Loucy (cell line): ENCODE results near the gene PTPRK.

Source experiments
- H2AFZ ChIP-seq: fragments of 200-600 bp; sonication (generic); 2 replicates; pipeline ENCODE4 v1.6.0; 2016; ENCODE audit warnings: antibody characterized with exemption, mild to moderate bottlenecking, low read length, moderate library complexity
- H3F3A ChIP-seq: fragments of 200-600 bp; 2 replicates; pipeline ENCODE4 v1.6.0; 2016; ENCODE audit warnings: antibody characterized with exemption, low read depth, mild to moderate bottlenecking
- H3K27me3 ChIP-seq: fragments of 200-600 bp; sonication (generic); 2 replicates; pipeline ENCODE4 v1.6.1; 2014; ENCODE audit warnings: low read length, mild to moderate bottlenecking; ENCODE audit not compliant: insufficient read depth, poor library complexity, severe bottlenecking
- H3K36me3 ChIP-seq: fragments of 200-600 bp; sonication (generic); 2 replicates; pipeline ENCODE4 v1.6.1; 2016; ENCODE audit warnings: low read length; ENCODE audit not compliant: insufficient read depth
- H3K4me1 ChIP-seq: fragments of 200-600 bp; sonication (generic); 2 replicates; pipeline ENCODE4 v1.5.1; 2014; ENCODE audit warnings: low read length, mild to moderate bottlenecking; ENCODE audit not compliant: insufficient read depth, poor library complexity, severe bottlenecking
- H3K4me2 ChIP-seq: fragments of 200-600 bp; sonication (generic); 2 replicates; pipeline ENCODE4 v1.6.0; 2014; ENCODE audit warnings: antibody characterized with exemption, low read length, low read depth, mild to moderate bottlenecking; ENCODE audit not compliant: poor library complexity, severe bottlenecking
- H3K4me3 ChIP-seq: fragments of 200-600 bp; sonication (generic); 2 replicates; pipeline ENCODE4 v1.5.1; 2014; ENCODE audit warnings: low read length, mild to moderate bottlenecking, mixed read lengths; ENCODE audit not compliant: poor library complexity, severe bottlenecking
- H3K79me2 ChIP-seq: fragments of 200-600 bp; sonication (generic); 2 replicates; pipeline ENCODE4 v1.6.1; 2014; ENCODE audit warnings: low read length; ENCODE audit not compliant: insufficient read depth
- H3K9ac ChIP-seq: fragments of 200-600 bp; sonication (generic); 2 replicates; pipeline ENCODE4 v1.6.0; 2014; ENCODE audit warnings: mild to moderate bottlenecking, low read depth, low read length, moderate library complexity; ENCODE audit not compliant: poor library complexity, severe bottlenecking
- H3K9me2 ChIP-seq: fragments of 200-600 bp; sonication (generic); replicated peaks from 2 replicates; pipeline ENCODE4 v1.6.1; 2016; ENCODE audit warnings: low read depth, low read length, mixed read lengths
- H3K9me3 ChIP-seq: fragments of 200-600 bp; sonication (generic); 2 replicates; pipeline ENCODE4 v1.6.1; 2014; ENCODE audit warnings: mild to moderate bottlenecking, antibody characterized with exemption, low read length, low read depth; ENCODE audit not compliant: insufficient read depth
- H4K20me1 ChIP-seq: fragments of 200-600 bp; sonication (generic); 2 replicates; pipeline ENCODE4 v1.6.0; 2014; ENCODE audit warnings: antibody characterized with exemption, low read length, mild to moderate bottlenecking; ENCODE audit not compliant: insufficient read depth, poor library complexity, severe bottlenecking
- EZH2phosphoT487 ChIP-seq: fragments of 200-600 bp; IDR thresholded peaks from 2 replicates; pipeline ENCODE4 v1.6.1; 2018; ENCODE audit warnings: antibody characterized with exemption, mild to moderate bottlenecking, moderate library complexity, borderline replicate concordance
- TF ChIP-seq, protein P1 (sequence below): fragments of 200-600 bp; sonication (generic); conservative IDR thresholded peaks from 2 replicates; pipeline ENCODE4 v1.5.1; 2014; ENCODE audit warnings: mild to moderate bottlenecking, antibody characterized with exemption, low read length

Gene PTPRK

DNA sequence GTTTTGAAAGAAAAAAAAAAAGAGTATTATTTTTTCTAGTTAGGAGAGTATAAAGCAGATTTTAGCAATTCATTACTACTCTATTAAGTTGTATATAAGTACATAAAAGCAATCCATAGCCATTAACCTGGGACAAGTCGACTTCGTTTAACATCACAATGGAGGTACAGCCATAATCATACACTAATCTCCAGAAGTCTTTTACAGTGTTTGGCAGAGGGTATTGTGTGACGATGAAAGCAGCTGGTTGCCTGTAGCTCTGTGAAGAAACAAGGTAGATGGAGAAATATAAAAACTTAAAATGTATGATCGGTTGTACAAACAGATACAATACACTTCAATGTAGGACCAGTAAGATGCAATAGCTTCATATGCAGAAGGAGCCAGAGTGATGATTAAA is 543.6 kb downstream of the PTPRK start:
- Histone ChIP-seq H2AFZ (no peak overlapping the region), H3K9me3 (no peaks in the 10 kb centered on the region), H3K9ac (no peak overlapping the region), H3K4me2 (no peak overlapping the region), H3K27me3 (no peaks in the 10 kb centered on the region), H3K36me3 (no peaks in the 10 kb centered on the region), H3K4me1 (peaks cover 34% of the 10 kb centered on the region), H3K79me2 (no peaks in the 10 kb centered on the region), H4K20me1 (no peaks in the 10 kb centered on the region), H3K4me3 (no peak overlapping the region), H3F3A (peaks cover 3% of the 10 kb centered on the region; the same call in 1 of the 2 replicates), H3K9me2 (no peaks in the 10 kb centered on the region)
- TF ChIP-seq, protein P1, sequence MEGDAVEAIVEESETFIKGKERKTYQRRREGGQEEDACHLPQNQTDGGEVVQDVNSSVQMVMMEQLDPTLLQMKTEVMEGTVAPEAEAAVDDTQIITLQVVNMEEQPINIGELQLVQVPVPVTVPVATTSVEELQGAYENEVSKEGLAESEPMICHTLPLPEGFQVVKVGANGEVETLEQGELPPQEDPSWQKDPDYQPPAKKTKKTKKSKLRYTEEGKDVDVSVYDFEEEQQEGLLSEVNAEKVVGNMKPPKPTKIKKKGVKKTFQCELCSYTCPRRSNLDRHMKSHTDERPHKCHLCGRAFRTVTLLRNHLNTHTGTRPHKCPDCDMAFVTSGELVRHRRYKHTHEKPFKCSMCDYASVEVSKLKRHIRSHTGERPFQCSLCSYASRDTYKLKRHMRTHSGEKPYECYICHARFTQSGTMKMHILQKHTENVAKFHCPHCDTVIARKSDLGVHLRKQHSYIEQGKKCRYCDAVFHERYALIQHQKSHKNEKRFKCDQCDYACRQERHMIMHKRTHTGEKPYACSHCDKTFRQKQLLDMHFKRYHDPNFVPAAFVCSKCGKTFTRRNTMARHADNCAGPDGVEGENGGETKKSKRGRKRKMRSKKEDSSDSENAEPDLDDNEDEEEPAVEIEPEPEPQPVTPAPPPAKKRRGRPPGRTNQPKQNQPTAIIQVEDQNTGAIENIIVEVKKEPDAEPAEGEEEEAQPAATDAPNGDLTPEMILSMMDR, result no peak
- TF ChIP-seq EZH2phosphoT487, result no peak

DNA sequence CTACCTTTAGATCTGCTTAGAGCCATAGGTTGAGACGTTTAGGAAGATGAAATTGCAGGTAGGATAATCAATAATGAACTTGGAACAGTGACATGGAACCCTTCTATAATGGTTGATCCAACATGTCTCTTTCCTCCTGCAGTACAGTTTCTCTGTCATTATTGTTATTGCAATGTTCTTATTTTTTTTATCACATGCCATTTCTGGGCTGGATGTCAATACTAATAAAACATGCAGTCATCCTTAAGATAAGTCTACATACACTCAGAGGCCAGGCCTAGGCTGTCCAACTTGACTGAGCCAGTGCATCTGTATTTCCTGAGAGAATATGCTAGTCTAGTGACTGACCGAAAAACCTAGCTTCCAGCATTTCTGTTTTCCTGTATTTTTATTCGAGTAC is 544.3 kb downstream of the PTPRK start:
- Histone ChIP-seq H3K9me2 (no peaks in the 10 kb centered on the region), H4K20me1 (no peaks in the 10 kb centered on the region), H3K36me3 (no peaks in the 10 kb centered on the region), H3K27me3 (no peaks in the 10 kb centered on the region), H2AFZ (no peak overlapping the region), H3K9ac (no peak overlapping the region), H3K9me3 (no peaks in the 10 kb centered on the region), H3K4me3 (no peak overlapping the region), H3K4me2 (no peak overlapping the region), H3F3A (peaks cover 3% of the 10 kb centered on the region; the same call in 1 of the 2 replicates), H3K79me2 (no peaks in the 10 kb centered on the region), H3K4me1 (peaks cover 41% of the 10 kb centered on the region)
- TF ChIP-seq, protein P1, result no peak
- no peak for TF ChIP-seq EZH2phosphoT487

DNA sequence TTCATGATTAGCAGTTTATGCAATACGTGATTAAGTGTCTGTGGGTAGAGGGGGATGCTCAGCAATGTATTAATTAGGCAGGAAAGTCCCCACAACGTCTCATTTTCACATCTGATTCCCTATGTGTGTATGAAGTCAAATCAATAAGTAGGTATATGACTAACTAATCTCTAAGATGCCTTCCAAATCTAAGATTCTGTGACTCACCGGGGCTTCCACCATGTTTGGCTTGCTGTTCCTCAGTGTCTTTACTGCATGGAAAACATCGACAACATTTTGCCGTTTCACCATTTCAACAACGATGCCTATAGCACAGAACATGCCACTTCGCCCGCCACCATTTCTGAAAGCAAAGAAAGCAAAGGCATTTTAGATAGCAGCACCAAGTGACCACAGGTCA is 547.6 kb downstream of the PTPRK start:
- Histone ChIP-seq H3K27me3 (no peaks in the 10 kb centered on the region), H3F3A (peaks cover 3% of the 10 kb centered on the region; the same call in 1 of the 2 replicates), H3K9ac (no peak overlapping the region), H3K4me3 (peak overlapping the region; percentile 52), H3K4me2 (peak overlapping the region; percentile 68), H2AFZ (no peak overlapping the region), H3K9me3 (no peaks in the 10 kb centered on the region), H3K4me1 (peaks cover 48% of the 10 kb centered on the region), H3K79me2 (no peaks in the 10 kb centered on the region), H3K36me3 (no peaks in the 10 kb centered on the region), H4K20me1 (no peaks in the 10 kb centered on the region), H3K9me2 (no peaks in the 10 kb centered on the region)
- TF ChIP-seq EZH2phosphoT487, result no peak
- TF ChIP-seq, protein P1, result no peak
